Epidermal melanocyte (primary cell): ENCODE results near the gene TRIAP1.
A peak's percentile ranks its signal among the peaks of the same experiment; 100 is the strongest.
"Not testable (repeated sequence)": the region's sequence is repeated elsewhere in the genome, so short reads cannot be mapped to it uniquely, and the experiment has no call there.

Source experiments
- DNase-seq: peaks from one replicate; pipeline ENCODE4 v3.0.0; 2011; ENCODE audit warnings: low spot score; ENCODE audit not compliant: insufficient read length

Gene TRIAP1

GRCh38 chr12:120445911-120446843 is at the start of gene TRIAP1, which contains the start of gene GATC:
Gene TRIAP1 (minus strand): TSS chr12:120446384. CDS start chr12:120446372, 12 bp downstream.
Gene GATC (plus strand): TSS chr12:120446444. CDS start chr12:120446481, 37 bp downstream.
- no peak for DNase-seq

DNA sequence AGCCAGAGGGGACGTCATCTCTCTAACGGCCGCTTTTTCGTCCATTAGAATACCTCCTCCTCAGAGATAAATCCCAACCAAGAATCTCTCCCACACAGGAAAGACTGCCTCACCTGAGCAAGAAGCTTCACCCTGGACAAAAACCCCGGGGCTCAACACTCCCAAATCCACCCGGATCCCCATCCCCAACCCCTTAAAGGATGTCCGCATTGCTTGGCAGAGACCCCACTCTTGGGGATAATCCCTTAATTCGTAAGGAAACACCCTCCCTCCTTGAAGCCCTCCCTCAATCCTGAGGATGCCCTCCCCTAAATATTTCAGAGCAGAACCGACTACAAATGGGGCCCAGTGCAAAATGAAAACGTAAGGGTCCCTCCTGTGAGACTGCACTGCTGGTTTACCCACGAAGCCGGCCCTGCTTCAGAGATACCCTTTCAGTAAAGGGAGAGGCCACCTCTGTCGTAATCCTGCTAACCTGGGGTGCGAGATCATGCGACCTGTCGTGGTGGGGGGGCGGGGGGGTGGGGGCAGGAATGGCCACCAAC is 49.1 kb upstream of the TRIAP1 start:
- DNase-seq, result no peak

DNA sequence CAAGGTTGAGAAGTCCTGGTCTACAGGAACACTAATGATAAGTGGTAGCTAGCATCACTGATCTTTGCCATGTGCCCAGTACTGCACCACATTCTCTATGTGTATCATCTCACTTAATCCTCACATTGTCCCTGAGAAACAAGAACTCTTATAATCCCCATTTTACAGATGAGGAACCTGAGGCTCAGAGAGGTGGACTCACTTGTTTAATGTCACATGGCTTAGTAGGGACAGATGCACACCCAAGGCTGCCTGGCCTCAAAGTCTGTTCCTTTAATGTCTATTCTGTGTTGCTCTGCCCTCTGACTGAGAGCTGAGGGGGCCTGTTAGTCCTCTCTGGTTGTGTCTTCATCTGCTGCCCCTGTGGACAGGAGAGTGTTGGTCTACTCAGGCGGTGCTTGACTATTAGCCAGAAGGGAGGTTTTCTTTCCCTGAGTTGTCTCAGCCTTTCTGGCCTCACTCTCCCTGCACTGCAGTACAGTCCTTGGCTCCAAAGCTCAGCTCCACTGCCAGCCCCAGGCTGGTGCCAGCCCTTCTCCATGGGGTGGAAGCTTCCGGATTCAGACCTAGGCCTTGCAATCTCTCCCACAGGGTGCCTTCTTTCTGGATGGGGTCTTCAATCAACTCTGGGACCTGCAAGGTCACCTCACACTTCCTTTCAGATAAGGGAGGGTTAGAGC is 44.8 kb upstream of the TRIAP1 start:
- no peak for DNase-seq

DNA sequence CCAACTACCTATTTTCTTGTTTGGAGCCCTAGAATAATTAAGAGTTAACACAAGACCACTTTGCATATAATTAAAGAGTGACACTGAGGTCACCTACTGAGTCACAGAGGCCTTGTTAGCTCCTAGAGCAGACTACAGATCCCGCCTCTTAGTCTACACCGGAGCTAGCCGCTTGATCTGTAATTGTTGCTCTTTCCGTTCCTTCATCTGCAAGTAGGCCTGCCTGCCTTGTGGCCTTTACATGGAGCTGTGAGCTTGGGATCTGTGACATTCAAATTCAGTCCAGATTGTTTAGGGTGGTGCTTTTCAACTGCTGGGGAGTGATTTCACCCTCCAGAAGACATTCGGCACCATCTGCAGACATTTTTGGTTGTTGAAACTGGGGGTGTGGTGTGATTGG is 44.1 kb upstream of the TRIAP1 start:
- no peak for DNase-seq

DNA sequence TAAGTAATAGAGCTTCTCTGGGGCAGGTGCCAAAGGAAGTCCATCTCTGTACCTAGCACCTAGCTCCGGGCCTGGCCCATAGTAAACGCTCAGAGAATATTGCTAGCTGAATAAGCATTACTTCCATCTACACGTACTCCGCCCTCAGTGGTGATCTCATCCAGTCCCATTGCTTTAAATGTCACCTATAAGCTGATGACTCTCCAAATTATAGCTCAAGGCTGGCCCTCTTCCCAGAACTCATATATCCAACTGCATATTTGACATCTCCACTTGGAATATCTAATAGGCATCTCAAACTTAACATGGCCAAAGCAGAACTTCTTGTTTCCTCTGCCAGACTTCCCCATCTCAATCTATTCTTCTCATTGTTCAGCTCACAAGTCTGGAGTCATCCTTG is 42.8 kb upstream of the TRIAP1 start:
- DNase-seq, result no peak

DNA sequence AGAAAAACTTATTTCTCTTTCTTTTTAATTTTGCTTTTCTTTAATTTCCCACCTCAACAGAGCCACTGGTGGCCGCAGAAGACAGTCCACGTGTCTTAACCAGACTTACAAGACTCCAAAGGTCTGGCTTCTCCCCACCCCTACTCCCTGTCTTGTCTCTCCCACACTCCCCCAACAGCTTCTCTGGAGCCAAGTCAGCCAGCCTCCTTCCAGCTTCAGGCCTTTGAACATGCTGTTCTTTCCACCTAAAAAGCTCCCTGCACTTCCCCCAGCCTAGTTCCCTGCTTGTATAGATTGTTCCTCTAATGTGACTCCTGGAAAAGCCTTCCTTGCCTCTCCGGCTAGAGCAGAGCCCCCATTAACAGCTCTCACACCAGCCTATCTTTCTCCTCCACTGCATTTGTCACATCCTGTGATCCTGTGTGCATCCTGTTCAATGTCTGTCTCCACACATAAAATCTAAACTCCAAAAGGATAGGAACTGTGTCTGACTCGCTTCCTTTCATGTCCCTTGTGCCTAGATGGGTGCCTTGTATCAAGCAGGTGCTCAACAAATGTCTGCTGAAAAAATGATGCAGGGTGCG is 42.0 kb upstream of the TRIAP1 start:
- no peak for DNase-seq

DNA sequence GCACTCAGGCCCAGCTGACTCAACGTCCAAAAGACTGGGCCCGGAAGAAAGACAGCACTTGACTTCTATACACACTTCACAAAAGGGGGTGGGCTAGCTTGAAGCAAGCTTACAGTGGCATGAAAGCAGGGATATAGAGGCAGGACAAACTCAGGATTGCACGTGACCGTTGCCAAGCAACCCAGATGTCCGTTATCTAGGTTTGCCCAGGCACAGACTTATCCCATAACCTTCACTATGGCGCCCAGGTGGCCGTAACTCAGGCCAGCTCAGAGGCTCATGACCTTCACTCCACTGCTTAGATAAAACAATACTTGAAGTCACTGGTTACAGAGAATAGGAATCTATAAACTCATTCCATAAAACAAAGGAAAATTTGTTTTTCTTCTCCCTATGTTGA is 41.4 kb upstream of the TRIAP1 start:
- DNase-seq, result not testable (repeated sequence)

GRCh38 chr12:120485961-120486881 is 40.0 kb upstream of the TRIAP1 start:
- no peak for DNase-seq

GRCh38 chr12:120483621-120484020 is 37.4 kb upstream of the TRIAP1 start:
- DNase-seq, result no peak

DNA sequence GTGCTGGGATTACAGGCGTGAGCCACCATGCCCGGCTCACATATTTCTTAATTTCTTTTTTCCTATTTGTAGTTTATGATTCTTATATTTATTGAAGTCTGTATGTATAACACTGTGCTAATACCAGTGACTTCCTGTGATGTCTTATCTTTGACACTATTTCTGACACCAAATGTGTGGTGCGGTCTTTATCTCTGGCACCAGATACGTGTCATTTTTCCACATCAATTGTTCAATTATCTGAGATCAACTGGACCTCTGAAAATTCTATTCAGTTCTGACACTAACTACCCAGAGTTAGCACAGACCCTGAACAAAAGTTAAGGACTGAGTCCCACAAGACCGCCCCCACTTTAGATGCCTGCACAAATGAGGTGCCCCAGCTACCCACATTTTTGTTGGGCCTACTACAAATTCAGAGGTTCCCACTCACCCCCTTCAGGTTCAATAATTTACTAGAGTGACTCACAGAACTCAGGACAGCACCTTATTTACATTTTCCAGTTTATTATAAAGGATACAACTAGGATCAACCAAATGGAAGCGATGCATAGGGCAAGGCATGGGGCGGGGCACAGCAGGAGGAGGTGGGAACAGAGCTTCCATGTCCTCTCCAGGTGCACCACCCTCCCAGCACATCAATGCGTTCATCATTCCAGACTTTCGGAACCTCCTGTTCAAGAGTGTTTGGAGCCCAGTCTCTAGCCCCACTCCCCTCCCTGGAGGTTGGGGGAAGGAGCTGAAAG is 35.0 kb upstream of the TRIAP1 start:
- no peak for DNase-seq

GRCh38 chr12:120480211-120480610 is 34.0 kb upstream of the TRIAP1 start:
- no peak for DNase-seq

- no peak for DNase-seq
Measured at GRCh38 chr12:120479458-120479857, 33.3 kb upstream of the TRIAP1 start.

DNA sequence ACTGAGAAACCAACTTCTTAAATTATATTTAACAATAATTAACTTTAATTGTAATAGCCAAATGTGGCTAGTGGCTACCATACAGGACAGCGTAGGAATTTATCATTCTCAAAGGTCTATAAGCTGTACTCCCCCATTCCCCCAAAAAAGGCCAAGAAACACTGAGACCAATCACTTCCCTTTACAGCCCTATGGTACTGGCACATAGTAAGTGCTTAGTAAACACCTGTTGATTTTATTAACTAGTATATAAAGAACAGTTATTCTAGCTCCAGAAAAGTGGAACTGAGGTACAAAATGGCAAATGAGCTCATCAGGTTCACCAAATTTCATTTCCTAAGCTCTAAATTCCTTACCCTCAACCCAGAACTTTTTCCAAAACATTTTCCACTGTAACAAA is 29.5 kb upstream of the TRIAP1 start:
- no peak for DNase-seq

DNA sequence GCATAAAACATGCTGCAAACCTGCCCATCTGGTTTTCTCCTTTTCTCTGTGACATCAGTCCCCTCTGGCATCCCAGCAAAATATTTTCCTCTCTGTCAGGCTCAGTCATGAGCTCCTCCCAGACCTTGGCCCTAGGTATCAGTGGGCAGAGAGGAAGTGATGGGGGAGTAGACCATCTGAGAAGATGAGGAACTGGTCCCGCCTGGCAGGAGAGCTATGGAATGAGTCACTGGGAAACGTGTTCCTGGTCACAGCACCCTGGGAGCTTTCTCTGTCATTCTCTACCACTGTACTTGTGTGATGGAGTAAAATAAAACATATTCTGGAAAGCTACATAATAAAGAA is 28.4 kb upstream of the TRIAP1 start:
- no peak for DNase-seq

DNA sequence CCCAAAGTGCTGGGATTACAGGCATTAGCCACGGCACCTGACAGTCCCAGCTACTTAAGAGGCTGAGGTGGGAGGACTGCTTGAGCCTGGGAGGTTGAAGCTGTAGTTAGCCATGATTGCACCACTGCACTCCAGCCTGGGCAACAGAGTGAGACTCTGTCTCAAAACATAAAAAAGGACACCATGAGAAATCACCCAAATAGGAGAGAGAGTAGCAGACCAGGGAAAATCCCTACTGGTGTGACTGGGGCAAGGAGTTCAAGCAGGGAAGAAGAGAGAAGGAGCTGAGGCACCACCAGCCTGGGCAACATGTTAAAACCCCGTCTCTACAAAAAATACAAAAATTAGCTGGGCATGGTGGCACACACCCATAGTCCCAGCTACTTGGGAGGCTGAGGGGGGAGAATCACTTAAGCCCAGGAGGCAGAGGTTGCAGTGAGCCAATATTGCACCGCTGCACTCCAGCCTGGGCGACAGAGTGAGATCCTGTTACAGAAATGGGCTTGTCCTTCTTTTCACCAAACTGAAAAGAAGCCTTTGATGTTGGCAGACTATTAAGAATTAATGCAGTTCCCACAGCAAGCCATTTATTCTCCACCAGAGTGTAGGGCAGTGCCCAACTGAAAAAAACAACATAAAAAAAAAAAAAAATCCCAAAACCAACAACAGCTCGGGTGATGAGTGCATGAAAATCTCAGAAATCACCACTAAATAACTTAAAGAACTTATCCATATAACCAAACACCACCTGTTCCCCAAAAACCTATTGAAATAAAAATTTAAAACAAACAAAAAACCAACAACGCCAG is 27.8 kb upstream of the TRIAP1 start:
- DNase-seq, result no peak

- DNase-seq, result no peak
Measured at GRCh38 chr12:120472521-120472920, 26.3 kb upstream of the TRIAP1 start.

DNA sequence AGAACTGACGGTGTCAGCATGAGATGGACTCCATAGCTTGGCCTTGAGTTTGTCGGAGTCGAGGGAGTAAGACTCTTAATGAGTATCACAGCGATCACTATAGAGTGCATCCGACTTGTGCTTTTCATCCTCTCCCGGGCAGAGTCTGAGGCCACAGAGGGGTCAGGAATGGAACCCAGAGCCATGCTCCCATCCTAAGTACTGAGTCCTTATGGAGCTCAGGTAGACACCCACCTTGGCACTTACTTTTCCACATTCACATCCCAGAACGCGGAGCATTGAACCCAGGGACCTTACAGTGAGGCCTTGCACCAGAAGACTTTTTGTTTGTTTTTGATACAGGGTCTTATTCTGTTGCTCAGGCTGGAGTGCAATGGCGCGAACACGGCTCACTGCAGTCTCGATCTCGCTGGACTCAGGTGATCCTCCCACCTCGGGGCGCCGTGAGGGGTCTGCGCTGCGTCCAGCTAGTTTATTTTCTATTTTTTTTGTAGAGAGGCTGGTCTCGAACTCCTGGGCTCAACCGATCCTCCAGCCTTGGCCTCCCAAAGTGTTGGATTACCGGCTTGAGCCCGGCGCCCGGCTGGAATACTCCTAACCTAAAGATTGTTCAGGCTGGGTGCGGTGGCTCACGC is 24.1 kb upstream of the TRIAP1 start:
- DNase-seq, result no peak

GRCh38 chr12:120469450-120470149 is 23.4 kb upstream of the TRIAP1 start, which contains the start of gene SRSF9:
Gene SRSF9 (minus strand): TSS chr12:120469748. CDS start chr12:120469609, 139 bp downstream.
- DNase-seq, result peak; percentile 98
